Measurements from ENCODE around the gene PTGIS. TPM values are rescaled to one million over a fixed set of nuclear protein-coding genes. Genes with fewer than 3 reads are reported as not detected.

PTGIS gene
- total RNA-seq, 1 experiment from 2014 or later: 26.9 TPM

GRCh38 chr20:49597825-49598395 lies 30.0 kb upstream of the PTGIS start:
- H3K4me1 ChIP-seq (replicated peaks; ENCODE audit: insufficient read depth): peaks cover 55% of the 10 kb centered on the region
- no peak overlapping the region for H3K4me3 ChIP-seq
- no peaks in the 10 kb centered on the region for H3K9me2 ChIP-seq (ENCODE audit: insufficient read depth)
- H3K27ac ChIP-seq: 0 out of 2 replicates have a peak overlapping the region, but pooled peaks have one; percentile 98
- TF ChIP-seq EZH2 (IDR thresholded peaks at IDR 0.05; ENCODE audit: low read depth) (no peak), CTCF (conservative IDR thresholded peaks at IDR 0.05) (no peak)
- intact Hi-C loops (cut with micrococcal nuclease; ENCODE audit: unreplicated experiment): no loop called here
- H3K4me2 ChIP-seq: no peak overlapping the region
- H3K36me3 ChIP-seq (ENCODE audit: low read depth): no peaks in the 10 kb centered on the region
- H2AFZ ChIP-seq: no peak overlapping the region
- no peaks in the 10 kb centered on the region for H3K9me3 ChIP-seq (ENCODE audit: insufficient read depth, low read depth)
- peaks cover 5% of the 10 kb centered on the region; the same call in 1 of the 2 replicates for H3K79me2 ChIP-seq (ENCODE audit: low read depth)
- ChIA-PET CTCF (no interaction called here), POLR2A (ENCODE audit: unreplicated experiment) (interaction anchor here (0.6 kb wide), 1 partner anchor 40 kb away, joined by 4 read pairs; no protein-coding TSS in a partner anchor)
- H4K20me1 ChIP-seq (ENCODE audit: insufficient read depth): no peaks in the 10 kb centered on the region
- DNase-seq: no peak
- no TSS peak for BruUV-seq (replicated peaks)
- H3K27me3 ChIP-seq (ENCODE audit: insufficient read depth, low read depth): no peaks in the 10 kb centered on the region
- peaks cover 61% of the 10 kb centered on the region for H3F3A ChIP-seq (ENCODE audit: insufficient read depth, low read depth)

GRCh38 chr20:49595811-49596561 lies 28.0 kb upstream of the PTGIS start:
- ChIA-PET POLR2A (ENCODE audit: unreplicated experiment) (interaction anchor here (0.6 kb wide), 2 partner anchors 15 to 1028 kb away, joined by 3 to 5 read pairs; no protein-coding TSS in a partner anchor), CTCF (interaction anchor here (0.6 to 1.2 kb wide), 4 partner anchors 18 to 481 kb away, joined by 3 to 7 read pairs (median 5); no protein-coding TSS in a partner anchor)
- intact Hi-C loops (cut with micrococcal nuclease; ENCODE audit: unreplicated experiment): no loop called here
- H3K79me2 ChIP-seq (ENCODE audit: low read depth): peaks cover 15% of the 10 kb centered on the region; the same call in 1 of the 2 replicates
- H3K4me2 ChIP-seq: peak overlapping the region; percentile 81
- H3F3A ChIP-seq (ENCODE audit: insufficient read depth, low read depth): peaks cover 72% of the 10 kb centered on the region
- H2AFZ ChIP-seq: peak overlapping the region; percentile 66
- H3K4me3 ChIP-seq: no peak overlapping the region; the same call in 1 of the 2 replicates
- TF ChIP-seq CTCF (conservative IDR thresholded peaks at IDR 0.05) (no peak), EZH2 (IDR thresholded peaks at IDR 0.05; ENCODE audit: low read depth) (no peak)
- no peaks in the 10 kb centered on the region for H3K9me3 ChIP-seq (ENCODE audit: insufficient read depth, low read depth)
- no peaks in the 10 kb centered on the region for H3K9me2 ChIP-seq (ENCODE audit: insufficient read depth)
- H4K20me1 ChIP-seq (ENCODE audit: insufficient read depth): no peaks in the 10 kb centered on the region
- peak overlapping the region; percentile 98 for H3K27ac ChIP-seq
- peaks cover 69% of the 10 kb centered on the region for H3K4me1 ChIP-seq (replicated peaks; ENCODE audit: insufficient read depth)
- peak; percentile 44 to 67 for DNase-seq
- no peaks in the 10 kb centered on the region for H3K27me3 ChIP-seq (ENCODE audit: insufficient read depth, low read depth)
- BruUV-seq (replicated peaks): no TSS peak
- no peaks in the 10 kb centered on the region for H3K36me3 ChIP-seq (ENCODE audit: low read depth)

GRCh38 chr20:49595346-49595745 lies 27.4 kb upstream of the PTGIS start:
- peak overlapping the region; percentile 98 for H3K27ac ChIP-seq
- DNase-seq: no peak
- intact Hi-C loops (cut with micrococcal nuclease; ENCODE audit: unreplicated experiment): no loop called here
- POLR2A ChIA-PET (ENCODE audit: unreplicated experiment): interaction anchor here (0.6 kb wide), 1 partner anchor 1068 kb away, joined by 9 read pairs; no protein-coding TSS in a partner anchor
- no peaks in the 10 kb centered on the region for H3K9me2 ChIP-seq (ENCODE audit: insufficient read depth)
- peak overlapping the region; percentile 2; the same call in 1 of the 2 replicates for H3K4me3 ChIP-seq
- no peaks in the 10 kb centered on the region for H3K27me3 ChIP-seq (ENCODE audit: insufficient read depth, low read depth)
- no peaks in the 10 kb centered on the region for H4K20me1 ChIP-seq (ENCODE audit: insufficient read depth)
- no TSS peak for BruUV-seq (replicated peaks)
- H2AFZ ChIP-seq: no peak overlapping the region
- TF ChIP-seq CTCF (conservative IDR thresholded peaks at IDR 0.05) (no peak), EZH2 (IDR thresholded peaks at IDR 0.05; ENCODE audit: low read depth) (no peak)
- H3K9me3 ChIP-seq (ENCODE audit: insufficient read depth, low read depth): no peaks in the 10 kb centered on the region
- peaks cover 75% of the 10 kb centered on the region for H3K4me1 ChIP-seq (replicated peaks; ENCODE audit: insufficient read depth)
- no peaks in the 10 kb centered on the region for H3K36me3 ChIP-seq (ENCODE audit: low read depth)
- peaks cover 17% of the 10 kb centered on the region; the same call in 1 of the 2 replicates for H3K79me2 ChIP-seq (ENCODE audit: low read depth)
- CTCF ChIA-PET: interaction anchor here (1.2 kb wide), 1 partner anchor 55 kb away, joined by 5 read pairs; no protein-coding TSS in a partner anchor
- peaks cover 79% of the 10 kb centered on the region for H3F3A ChIP-seq (ENCODE audit: insufficient read depth, low read depth)
- peak overlapping the region; percentile 81 for H3K4me2 ChIP-seq

Data from PC-9 (cell line).